H9 (cell line): ENCODE measurements around the gene ECSCR. TPM values are rescaled to one million over a fixed set of nuclear protein-coding genes. Genes with fewer than 3 reads are reported as not detected.
"Not testable (repeated sequence)": the region's sequence is repeated elsewhere in the genome, so short reads cannot be mapped to it uniquely, and the experiment has no call there.

Source experiments
- DNase-seq: peaks from one replicate; pipeline ENCODE4 v3.0.0-alpha.2; 2017
- H2AFZ ChIP-seq: one replicate; pipeline ENCODE4 v1.6.1; 2013; ENCODE audit warnings: mild to moderate bottlenecking, low read length, control low read depth, moderate library complexity
- H2AK5ac ChIP-seq: 2 replicates; pipeline ENCODE4 v1.6.1; 2013; ENCODE audit warnings: low read length, control low read depth, mixed read lengths; ENCODE audit not compliant: insufficient read length
- H2BK120ac ChIP-seq: one replicate; pipeline ENCODE4 v1.6.1; 2013; ENCODE audit warnings: low read depth, mild to moderate bottlenecking, low read length, control low read depth, inconsistent platforms; ENCODE audit not compliant: poor library complexity, severe bottlenecking
- H2BK12ac ChIP-seq: 2 replicates; pipeline ENCODE4 v1.6.1; 2013; ENCODE audit warnings: low read length, control low read depth, mixed read lengths, low read depth; ENCODE audit not compliant: insufficient read length
- H2BK15ac ChIP-seq: 2 replicates; pipeline ENCODE4 v1.6.1; 2013; ENCODE audit warnings: low read depth, low read length, control low read depth
- H2BK20ac ChIP-seq: one replicate; pipeline ENCODE4 v1.6.1; 2013; ENCODE audit warnings: low read depth, mild to moderate bottlenecking, low read length, control low read depth, inconsistent platforms; ENCODE audit not compliant: poor library complexity, severe bottlenecking
- H2BK5ac ChIP-seq: 2 replicates; pipeline ENCODE4 v1.6.1; 2013; ENCODE audit warnings: low read length, control low read depth, mixed read lengths; ENCODE audit not compliant: insufficient read length
- H3K14ac ChIP-seq: 2 replicates; pipeline ENCODE4 v1.6.1; 2013; ENCODE audit warnings: low read length, control low read depth; ENCODE audit not compliant: insufficient read depth
- H3K18ac ChIP-seq: 2 replicates; pipeline ENCODE4 v1.6.1; 2013; ENCODE audit warnings: low read depth, mild to moderate bottlenecking, mixed read lengths, low read length, control low read depth; ENCODE audit not compliant: insufficient read length
- H3K23ac ChIP-seq: 2 replicates; pipeline ENCODE4 v1.6.1; 2013; ENCODE audit warnings: low read length, control low read depth, mixed read lengths, low read depth; ENCODE audit not compliant: insufficient read length
- H3K23me2 ChIP-seq: 2 replicates; pipeline ENCODE4 v1.6.1; 2013; ENCODE audit warnings: low read depth, mild to moderate bottlenecking, mixed read lengths, low read length, control low read depth; ENCODE audit not compliant: insufficient read length, poor library complexity, severe bottlenecking
- H3K27ac ChIP-seq: 2 replicates; pipeline ENCODE4 v1.5.1; 2013; ENCODE audit warnings: low read length, control low read depth, mixed read lengths, low read depth; ENCODE audit not compliant: insufficient read length
- H3K27me3 ChIP-seq: 2 replicates; pipeline ENCODE4 v1.6.1; 2013; ENCODE audit warnings: low read length, control low read depth, inconsistent platforms; ENCODE audit not compliant: insufficient read depth
- H3K4ac ChIP-seq: 2 replicates; pipeline ENCODE4 v1.6.1; 2013; ENCODE audit warnings: low read depth, mild to moderate bottlenecking, control low read depth, inconsistent platforms, low read length, moderate library complexity
- H3K4me1 ChIP-seq: 2 replicates; pipeline ENCODE4 v1.6.1; 2013; ENCODE audit warnings: low read length, control low read depth, inconsistent platforms; ENCODE audit not compliant: insufficient read depth
- H3K4me2 ChIP-seq: 2 replicates; pipeline ENCODE4 v1.6.1; 2013; ENCODE audit warnings: low read length, control low read depth, mixed read lengths; ENCODE audit not compliant: insufficient read length, insufficient read depth
- H3K56ac ChIP-seq: 2 replicates; pipeline ENCODE4 v1.6.1; 2013; ENCODE audit warnings: low read depth, mild to moderate bottlenecking, mixed read lengths, low read length, control low read depth; ENCODE audit not compliant: insufficient read length
- H3K79me1 ChIP-seq: 2 replicates; pipeline ENCODE4 v1.6.1; 2013; ENCODE audit warnings: low read depth, mild to moderate bottlenecking, moderate library complexity, low read length, control low read depth, inconsistent platforms; ENCODE audit not compliant: insufficient read depth, poor library complexity, severe bottlenecking
- H3K79me2 ChIP-seq: 2 replicates; pipeline ENCODE4 v1.6.1; 2013; ENCODE audit warnings: low read length, control low read depth, inconsistent platforms; ENCODE audit not compliant: insufficient read depth
- H3K9ac ChIP-seq: 2 replicates; pipeline ENCODE4 v1.6.1; 2013; ENCODE audit warnings: low read length, control low read depth, mixed read lengths; ENCODE audit not compliant: insufficient read length; ENCODE audit errors: extremely low read depth
- H3K9me3 ChIP-seq: one replicate; pipeline ENCODE4 v1.6.1; 2013; ENCODE audit warnings: low read depth, low read length, inconsistent platforms; ENCODE audit not compliant: control insufficient read depth
- H3T11ph ChIP-seq: one replicate; pipeline ENCODE4 v1.6.1; 2013; ENCODE audit warnings: mild to moderate bottlenecking, low read length, control low read depth, inconsistent platforms
- H4K20me1 ChIP-seq: one replicate; pipeline ENCODE4 v1.6.1; 2013; ENCODE audit not compliant: control insufficient read depth, insufficient read length, insufficient read depth
- H4K5ac ChIP-seq: 2 replicates; pipeline ENCODE4 v1.6.1; 2013; ENCODE audit warnings: low read depth, mild to moderate bottlenecking, mixed read lengths, low read length, control low read depth; ENCODE audit not compliant: insufficient read length
- H4K8ac ChIP-seq: replicated peaks from 2 replicates; pipeline ENCODE4 v1.6.1; 2013; ENCODE audit warnings: low read length, control low read depth, mixed read lengths, low read depth; ENCODE audit not compliant: insufficient read length
- H4K91ac ChIP-seq: 2 replicates; pipeline ENCODE4 v1.6.1; 2013; ENCODE audit warnings: low read depth, mild to moderate bottlenecking, moderate library complexity, mixed read lengths, low read length, control low read depth; ENCODE audit not compliant: insufficient read length
- H3K27ac Mint-ChIP-seq, 3 experiments: 2 replicates in 2 of 3; 3 replicates in 1 of 3; pipeline ENCODE4 v1.8.0; 2020 to 2021; ENCODE audit warnings: mixed read lengths in 3 of 3, mild to moderate bottlenecking in 1 of 3, moderate library complexity in 1 of 3
- H3K27me3 Mint-ChIP-seq: 2 replicates; pipeline ENCODE4 v1.8.0; 2021; ENCODE audit warnings: low read depth, mild to moderate bottlenecking, moderate library complexity, mixed read lengths
- H3K36me3 Mint-ChIP-seq, 3 experiments: 2 replicates in 2 of 3; 3 replicates in 1 of 3; pipeline ENCODE4 v1.8.0; 2020 to 2021; ENCODE audit warnings: low read depth in 3 of 3, mixed read lengths in 3 of 3; ENCODE audit not compliant: insufficient read depth in 1 of 3
- H3K4me1 Mint-ChIP-seq, 2 experiments: 2 replicates each; pipeline ENCODE4 v1.8.0; 2020; ENCODE audit warnings: mixed read lengths in 2 of 2
- H3K4me3 Mint-ChIP-seq, 2 experiments: 2 replicates in 1 of 2; 3 replicates in 1 of 2; pipeline ENCODE4 v1.8.0; 2020 to 2021; ENCODE audit warnings: mild to moderate bottlenecking in 2 of 2, mixed read lengths in 2 of 2, moderate library complexity in 1 of 2
- H3K9me3 Mint-ChIP-seq, 2 experiments: 2 replicates in 1 of 2; 3 replicates in 1 of 2; pipeline ENCODE4 v1.8.0; 2020; ENCODE audit warnings: mild to moderate bottlenecking in 2 of 2, mixed read lengths in 2 of 2, moderate library complexity in 1 of 2
- WGBS: extraction: QIAGEN DNeasy Blood & Tissue Kit; methylation state at CpG from one replicate; pipeline ENCODE4 v1.1.7; 2013; ENCODE audit warnings: missing lambda C conversion rate, low lambda C conversion rate, mixed read lengths; ENCODE audit not compliant: insufficient read length; ENCODE audit errors: extremely low coverage; 5-methylcytosine and 5-hydroxymethylcytosine counted together
- total RNA-seq: library from RNA; stranded (reverse); gene quantifications from 2 replicates; pipeline ENCODE4 v1.2.1, GENCODE V29; 2021
- TF ChIP-seq, protein P1 (sequence below): fragments of 200-600 bp; sonication (generic); conservative IDR thresholded peaks from 3 replicates; pipeline ENCODE4 v1.8.0; 2021; ENCODE audit warnings: antibody characterized with exemption, mild to moderate bottlenecking

Gene ECSCR
- total RNA-seq, 1 experiment from 2014 or later = 1.6 TPM

GRCh38 chr5:139486201-139486600 is 23.7 kb upstream of the ECSCR start:
- WGBS = no CpG with 5 or more reads among the region's 7 CpGs
- no peak overlapping the region for H3K9ac ChIP-seq
- no peak overlapping the region for H3K23ac ChIP-seq
- no peak overlapping the region for H2AK5ac ChIP-seq
- no peaks in the 10 kb centered on the region for H3K9me3 ChIP-seq
- peak overlapping the region; percentile 28 for H3K4me2 ChIP-seq
- no peak overlapping the region for H4K91ac ChIP-seq
- H2BK5ac ChIP-seq = no peak overlapping the region
- TF ChIP-seq, protein P1, sequence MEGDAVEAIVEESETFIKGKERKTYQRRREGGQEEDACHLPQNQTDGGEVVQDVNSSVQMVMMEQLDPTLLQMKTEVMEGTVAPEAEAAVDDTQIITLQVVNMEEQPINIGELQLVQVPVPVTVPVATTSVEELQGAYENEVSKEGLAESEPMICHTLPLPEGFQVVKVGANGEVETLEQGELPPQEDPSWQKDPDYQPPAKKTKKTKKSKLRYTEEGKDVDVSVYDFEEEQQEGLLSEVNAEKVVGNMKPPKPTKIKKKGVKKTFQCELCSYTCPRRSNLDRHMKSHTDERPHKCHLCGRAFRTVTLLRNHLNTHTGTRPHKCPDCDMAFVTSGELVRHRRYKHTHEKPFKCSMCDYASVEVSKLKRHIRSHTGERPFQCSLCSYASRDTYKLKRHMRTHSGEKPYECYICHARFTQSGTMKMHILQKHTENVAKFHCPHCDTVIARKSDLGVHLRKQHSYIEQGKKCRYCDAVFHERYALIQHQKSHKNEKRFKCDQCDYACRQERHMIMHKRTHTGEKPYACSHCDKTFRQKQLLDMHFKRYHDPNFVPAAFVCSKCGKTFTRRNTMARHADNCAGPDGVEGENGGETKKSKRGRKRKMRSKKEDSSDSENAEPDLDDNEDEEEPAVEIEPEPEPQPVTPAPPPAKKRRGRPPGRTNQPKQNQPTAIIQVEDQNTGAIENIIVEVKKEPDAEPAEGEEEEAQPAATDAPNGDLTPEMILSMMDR = no peak
- H3K36me3 Mint-ChIP-seq = no peaks in the 10 kb centered on the region
- H2BK15ac ChIP-seq = no peak overlapping the region
- H3K4me1 ChIP-seq = no peaks in the 10 kb centered on the region; the same call in 1 of the 2 replicates
- no peaks in the 10 kb centered on the region for H4K20me1 ChIP-seq
- H3K23me2 ChIP-seq = no peaks in the 10 kb centered on the region
- H3K27me3 Mint-ChIP-seq = peaks cover 3% of the 10 kb centered on the region; the same call in 1 of the 2 replicates
- no peaks in the 10 kb centered on the region for H3K79me1 ChIP-seq
- H3K56ac ChIP-seq = no peak overlapping the region
- H4K8ac ChIP-seq = no peak overlapping the region
- H3K79me2 ChIP-seq = no peaks in the 10 kb centered on the region
- H3K4ac ChIP-seq = no peak overlapping the region
- H3K18ac ChIP-seq = no peak overlapping the region
- DNase-seq = peak; percentile 59
- H3K14ac ChIP-seq = peak overlapping the region; percentile 52; the same call in 1 of the 2 replicates
- H3K27ac ChIP-seq = no peak overlapping the region
- H4K5ac ChIP-seq = no peak overlapping the region
- no peak overlapping the region for H3K4me3 Mint-ChIP-seq
- no peak overlapping the region for H2BK20ac ChIP-seq
- H3T11ph ChIP-seq = no peak overlapping the region
- peaks cover 12 to 39% of the 10 kb centered on the region in 2 experiments for H3K4me1 Mint-ChIP-seq
- no peaks in the 10 kb centered on the region for H3K9me3 Mint-ChIP-seq
- H2BK12ac ChIP-seq = no peak overlapping the region
- peak overlapping the region in 2 of 3 experiments; percentile 12 to 65; a peak in 3 of 7 replicates for H3K27ac Mint-ChIP-seq
- H2BK120ac ChIP-seq = no peak overlapping the region
- no peaks in the 10 kb centered on the region for H3K27me3 ChIP-seq
- no peak overlapping the region for H2AFZ ChIP-seq

DNA sequence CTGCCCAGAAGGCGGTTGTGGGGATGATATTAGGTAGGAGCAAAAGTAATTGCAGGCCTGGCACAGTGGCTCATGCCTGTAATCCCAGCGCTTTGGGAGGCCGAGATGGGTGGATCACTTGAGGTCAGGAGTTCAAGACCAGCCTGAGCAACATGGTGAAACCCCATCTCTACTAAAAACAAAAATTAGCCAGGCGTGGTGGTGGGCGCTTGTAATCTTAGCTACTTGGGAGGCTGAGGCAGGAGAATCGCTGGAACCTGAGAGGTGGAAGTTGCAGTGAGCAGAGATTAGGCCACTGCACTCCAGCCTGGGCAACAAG is 20.3 kb upstream of the ECSCR start:
- not testable (repeated sequence) for H3K79me1 ChIP-seq, H3K9me3 Mint-ChIP-seq, H2BK15ac ChIP-seq, H2BK12ac ChIP-seq, H3K9me3 ChIP-seq, H4K8ac ChIP-seq, H3K23me2 ChIP-seq, DNase-seq, H3K4me1 ChIP-seq, H3K4me3 Mint-ChIP-seq, H3K27me3 Mint-ChIP-seq, H2AK5ac ChIP-seq, H2BK20ac ChIP-seq, H3T11ph ChIP-seq, H2BK5ac ChIP-seq, H3K27ac ChIP-seq, H4K5ac ChIP-seq, H4K20me1 ChIP-seq, H3K4ac ChIP-seq, H3K9ac ChIP-seq, H3K79me2 ChIP-seq, H3K14ac ChIP-seq, H4K91ac ChIP-seq, H3K23ac ChIP-seq, H2BK120ac ChIP-seq, H3K56ac ChIP-seq, H3K27ac Mint-ChIP-seq, H3K36me3 Mint-ChIP-seq, H3K18ac ChIP-seq, H3K27me3 ChIP-seq, H3K4me2 ChIP-seq, H2AFZ ChIP-seq
- peaks cover 14 to 36% of the 10 kb centered on the region in 2 experiments for H3K4me1 Mint-ChIP-seq
- no CpG with 5 or more reads among the region's 6 CpGs for WGBS
